ENCODE measurements around the gene M1AP. TPM values are rescaled to one million over a fixed set of nuclear protein-coding genes. Genes with fewer than 3 reads are reported as not detected.

Gene M1AP
- not detected in 2 replicates for polyA plus RNA-seq (2011; rRNA removed)
- polyA plus RNA-seq (2012; cell fraction: cytosol; rRNA removed), result not detected in 2 replicates
- polyA plus RNA-seq (2012; cell fraction: nucleus; rRNA removed), result not detected in 2 replicates
- polyA plus RNA-seq (2017; fragmentation: RNase III; extraction: RNeasy Plus Mini Kit Qiagen cat#74134 plus additional on column Dnase treatment), result not detected in 3 replicates
- not detected in 2 replicates for polyA minus RNA-seq (2011; rRNA and poly(A)+ RNA removed)

- ChIA-PET POLR2A (no interaction called here), CTCF (no interaction called here)
- no peak for FAIRE-seq
- no peak for ATAC-seq
- H3K4me3 ChIP-seq, result no peak within 1 kb of the TSS
- no peaks in the 10 kb centered on the region for H3K9me3 ChIP-seq
- no peak within 1 kb of the TSS for H3K4me2 ChIP-seq
- TF ChIP-seq, protein P1, sequence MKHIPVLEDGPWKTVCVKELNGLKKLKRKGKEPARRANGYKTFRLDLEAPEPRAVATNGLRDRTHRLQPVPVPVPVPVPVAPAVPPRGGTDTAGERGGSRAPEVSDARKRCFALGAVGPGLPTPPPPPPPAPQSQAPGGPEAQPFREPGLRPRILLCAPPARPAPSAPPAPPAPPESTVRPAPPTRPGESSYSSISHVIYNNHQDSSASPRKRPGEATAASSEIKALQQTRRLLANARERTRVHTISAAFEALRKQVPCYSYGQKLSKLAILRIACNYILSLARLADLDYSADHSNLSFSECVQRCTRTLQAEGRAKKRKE (CRISPR knock-in tag; IDR thresholded peaks at IDR 0.05; ENCODE audit: low read depth), result no peak
- no peak for TF ChIP-seq JUN (IDR thresholded peaks at IDR 0.05)
- TF ChIP-seq NPAS2 (CRISPR knock-in tag; IDR thresholded peaks at IDR 0.05; ENCODE audit: borderline replicate concordance), result no peak
- TF ChIP-seq, protein P2, sequence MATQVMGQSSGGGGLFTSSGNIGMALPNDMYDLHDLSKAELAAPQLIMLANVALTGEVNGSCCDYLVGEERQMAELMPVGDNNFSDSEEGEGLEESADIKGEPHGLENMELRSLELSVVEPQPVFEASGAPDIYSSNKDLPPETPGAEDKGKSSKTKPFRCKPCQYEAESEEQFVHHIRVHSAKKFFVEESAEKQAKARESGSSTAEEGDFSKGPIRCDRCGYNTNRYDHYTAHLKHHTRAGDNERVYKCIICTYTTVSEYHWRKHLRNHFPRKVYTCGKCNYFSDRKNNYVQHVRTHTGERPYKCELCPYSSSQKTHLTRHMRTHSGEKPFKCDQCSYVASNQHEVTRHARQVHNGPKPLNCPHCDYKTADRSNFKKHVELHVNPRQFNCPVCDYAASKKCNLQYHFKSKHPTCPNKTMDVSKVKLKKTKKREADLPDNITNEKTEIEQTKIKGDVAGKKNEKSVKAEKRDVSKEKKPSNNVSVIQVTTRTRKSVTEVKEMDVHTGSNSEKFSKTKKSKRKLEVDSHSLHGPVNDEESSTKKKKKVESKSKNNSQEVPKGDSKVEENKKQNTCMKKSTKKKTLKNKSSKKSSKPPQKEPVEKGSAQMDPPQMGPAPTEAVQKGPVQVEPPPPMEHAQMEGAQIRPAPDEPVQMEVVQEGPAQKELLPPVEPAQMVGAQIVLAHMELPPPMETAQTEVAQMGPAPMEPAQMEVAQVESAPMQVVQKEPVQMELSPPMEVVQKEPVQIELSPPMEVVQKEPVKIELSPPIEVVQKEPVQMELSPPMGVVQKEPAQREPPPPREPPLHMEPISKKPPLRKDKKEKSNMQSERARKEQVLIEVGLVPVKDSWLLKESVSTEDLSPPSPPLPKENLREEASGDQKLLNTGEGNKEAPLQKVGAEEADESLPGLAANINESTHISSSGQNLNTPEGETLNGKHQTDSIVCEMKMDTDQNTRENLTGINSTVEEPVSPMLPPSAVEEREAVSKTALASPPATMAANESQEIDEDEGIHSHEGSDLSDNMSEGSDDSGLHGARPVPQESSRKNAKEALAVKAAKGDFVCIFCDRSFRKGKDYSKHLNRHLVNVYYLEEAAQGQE (IDR thresholded peaks at IDR 0.05), result no peak
- no peak for TF ChIP-seq EHF (CRISPR knock-in tag; IDR thresholded peaks at IDR 0.05)
- TF ChIP-seq TFCP2L1 (CRISPR knock-in tag; IDR thresholded peaks at IDR 0.05), result no peak
- DNase-seq (ENCODE audit: low read depth in 1 of 2, low spot score in 1 of 2), result no peak
- no peaks in the 10 kb centered on the region for H3K4me1 ChIP-seq
- no peak within 1 kb of the TSS for H3K27ac ChIP-seq
- whole genome bisulfite sequencing (ENCODE audit: missing lambda C conversion rate), result 93% methylated on average over 41 of the region's 45 CpGs
These were observed at the start of gene M1AP for GRCh38 chr2:74648009-74648443. M1AP (minus strand) TSS chr2:74648330; CDS start chr2:74640275, 8,055 bp downstream.

GRCh38 chr2:74696829-74697228 lies 48.7 kb upstream of the M1AP start:
- Histone ChIP-seq H3K4me3 (no peak overlapping the region), H3K9me3 (no peaks in the 10 kb centered on the region), H3K27ac (no peak overlapping the region), H3K4me2 (no peak overlapping the region; the same call in 2 of the 3 replicates), H3K4me1 (peaks cover 3% of the 10 kb centered on the region; the same call in 1 of the 3 replicates)
- FAIRE-seq, result no peak
- DNase-seq (ENCODE audit: low read depth in 1 of 2, low spot score in 1 of 2), result no peak
- ChIA-PET POLR2A (no interaction called here), CTCF (interaction anchor here (1.4 to 13.5 kb wide), 2 partner anchors 19 to 180 kb away, joined by 3 to 120 read pairs; no protein-coding TSS in a partner anchor)
- WGBS (ENCODE audit: missing lambda C conversion rate), result 34% methylated on average over 2 of the region's 2 CpGs
- no peak for ATAC-seq
- TF ChIP-seq CHD4 (IDR thresholded peaks at IDR 0.05; ENCODE audit: borderline replicate concordance), result no peak
- no peak for TF ChIP-seq EHMT2 (IDR thresholded peaks at IDR 0.05; ENCODE audit: low read depth)
- no peak for TF ChIP-seq MYC (IDR thresholded peaks at IDR 0.05; ENCODE audit: borderline replicate concordance, low read length)
- no peak for TF ChIP-seq NR3C1 (IDR thresholded peaks at IDR 0.05)
- TF ChIP-seq POLR2AphosphoS2 (conservative IDR thresholded peaks at IDR 0.05; ENCODE audit: low read length), result no peak
- TF ChIP-seq BHLHE40 (IDR thresholded peaks at IDR 0.05; ENCODE audit: low read depth, low read length), result no peak
- TF ChIP-seq ZFP36 (IDR thresholded peaks at IDR 0.05; ENCODE audit: borderline replicate concordance, partially characterized antibody), result no peak
- TF ChIP-seq ZSCAN20 (CRISPR knock-in tag; IDR thresholded peaks at IDR 0.05), result no peak
- TF ChIP-seq NFE2L2 (conservative IDR thresholded peaks at IDR 0.05; ENCODE audit: low read length), result no peak
- TF ChIP-seq FOSB (CRISPR knock-in tag; IDR thresholded peaks at IDR 0.05), result no peak
- TF ChIP-seq ELK1 (IDR thresholded peaks at IDR 0.05; ENCODE audit: low read depth, low read length), result no peak
